HCT116 (cell line): ENCODE measurements around the gene CCND1. TPM values are rescaled to one million over a fixed set of nuclear protein-coding genes. Genes with fewer than 3 reads are reported as not detected.

Source experiments
- ATAC-seq: fragments of 200-7000 bp; cut with Tn5 transposase; 2 replicates; pipeline ENCODE4 v1.9.1; 2020; ENCODE audit warnings: mild to moderate bottlenecking, moderate library complexity
- BruUV-seq: library from RNA; stranded (reverse); fragments of 400-500 nt; replicated peaks from 2 replicates; lab custom pipeline; 2021; lab: Mats Ljungman, UMichigan
- CTCF ChIA-PET: fragments of 300-600 bp; sonication (Branson Sonifier 250); formaldehyde crosslinking; loops from one replicate; lab custom pipeline; 2021; ENCODE audit warnings: antibody characterized with exemption; lab: Charles Lee
- POLR2A ChIA-PET: fragments of 300-600, 350-600 bp; sonication (Branson Sonifier 250); formaldehyde crosslinking; loops from one replicate; lab custom pipeline; 2021; ENCODE audit warnings: antibody characterized with exemption; lab: Charles Lee
- RAD21 ChIA-PET, 2 experiments: fragments of 300-600 bp; sonication (Branson Sonifier 250); formaldehyde crosslinking; loops; one replicate each; lab custom pipeline; 2023; ENCODE audit warnings: low total read pairs in 2 of 2; ENCODE audit not compliant: uncharacterized antibody in 2 of 2, unreplicated experiment in 2 of 2, low non-redundant PET in 1 of 2; lab: Charles Lee
- DNase-seq: peaks from one replicate; pipeline ENCODE4 v3.0.0-alpha.2; 2010; ENCODE audit warnings: low read depth, low spot score
- H2AFZ ChIP-seq: fragments of 200-600 bp; shearing (Covaris generic), sonication (generic); 2 replicates; pipeline ENCODE4 v1.6.1; 2017; ENCODE audit warnings: low read depth, mixed run types, mixed read lengths, antibody characterized with exemption, low read length; ENCODE audit not compliant: poor library complexity, severe bottlenecking
- H3K27ac ChIP-seq: 2 replicates; pipeline ENCODE4 v1.5.1; 2012; ENCODE audit warnings: low read depth, low read length
- H3K27me3 ChIP-seq: fragments of 200-600 bp; sonication (generic); 2 replicates; pipeline ENCODE4 v1.6.1; 2016; ENCODE audit warnings: mixed run types, low read length, mixed read lengths; ENCODE audit not compliant: insufficient read depth
- H3K36me3 ChIP-seq, 2 experiments: fragments of 200-500 bp in 1 of 2; fragments of 200-600 bp in 1 of 2; sonication (Bioruptor generic) in 1 of 2; sonication (generic) in 1 of 2; 2 replicates each; pipeline versions ENCODE4 v1.5.1 to v1.6.1; 2014 to 2016; ENCODE audit warnings: low read length in 2 of 2, inconsistent platforms in 1 of 2, mixed read lengths in 1 of 2, mixed run types in 1 of 2; ENCODE audit not compliant: insufficient read depth in 2 of 2, control insufficient read depth in 1 of 2
- H3K4me1 ChIP-seq, 2 experiments: fragments of 200-600 bp in 1 of 2; sonication (generic) in 1 of 2; 2 replicates each; pipeline versions ENCODE4 v1.5.1 to v1.6.1; 2012 to 2017; ENCODE audit warnings: low read length in 2 of 2, inconsistent platforms in 1 of 2, mild to moderate bottlenecking in 1 of 2, mixed read lengths in 1 of 2, mixed run types in 1 of 2, moderate library complexity in 1 of 2; ENCODE audit not compliant: insufficient read depth in 2 of 2, control insufficient read depth in 1 of 2
- H3K4me2 ChIP-seq: fragments of 200-600 bp; sonication (generic); 2 replicates; pipeline ENCODE4 v1.6.1; 2017; ENCODE audit warnings: mixed run types, low read length, mixed read lengths
- H3K4me3 ChIP-seq, 2 experiments: fragments of 200-600 bp in 1 of 2; sonication (generic) in 1 of 2; replicated peaks in 1 of 2; 2 replicates each; pipeline ENCODE4 v1.5.1; 2011 to 2016; ENCODE audit warnings: low read length in 2 of 2, control low read depth in 1 of 2, low read depth in 1 of 2, mild to moderate bottlenecking in 1 of 2, mixed read lengths in 1 of 2, mixed run types in 1 of 2
- H3K79me2 ChIP-seq: fragments of 200-600 bp; sonication (generic); 2 replicates; pipeline ENCODE4 v1.6.1; 2017; ENCODE audit warnings: mild to moderate bottlenecking, mixed run types, low read length, moderate library complexity, mixed read lengths; ENCODE audit not compliant: insufficient read depth
- H3K9ac ChIP-seq: fragments of 200-600 bp; sonication (generic); 2 replicates; pipeline ENCODE4 v1.6.1; 2016; ENCODE audit warnings: low read length, mixed read lengths
- H3K9me2 ChIP-seq: fragments of 200-600 bp; sonication (generic), shearing (Covaris generic); 2 replicates; pipeline ENCODE4 v1.6.1; 2017; ENCODE audit warnings: mixed run types, mild to moderate bottlenecking, moderate library complexity; ENCODE audit not compliant: insufficient read depth
- H3K9me3 ChIP-seq, 2 experiments: fragments of 200-500 bp in 1 of 2; fragments of 200-600 bp in 1 of 2; sonication (Bioruptor generic) in 1 of 2; sonication (generic) in 1 of 2; 2 replicates each; pipeline ENCODE4 v1.6.1; 2014 to 2017; ENCODE audit warnings: low read length in 2 of 2, mixed read lengths in 2 of 2, inconsistent platforms in 1 of 2, low read depth in 1 of 2, mild to moderate bottlenecking in 1 of 2, mixed run types in 1 of 2, moderate library complexity in 1 of 2; ENCODE audit not compliant: control insufficient read depth in 1 of 2, insufficient read depth in 1 of 2
- H4K20me1 ChIP-seq: fragments of 200-600 bp; sonication (generic), shearing (Covaris generic); 2 replicates; pipeline ENCODE4 v1.6.1; 2017; ENCODE audit warnings: mixed run types, mild to moderate bottlenecking, moderate library complexity; ENCODE audit not compliant: insufficient read depth
- CEBPB ChIP-seq: IDR thresholded peaks from 2 replicates; pipeline ENCODE4 v1.6.1; 2012; ENCODE audit warnings: low read depth
- EGR1 ChIP-seq: IDR thresholded peaks from 2 replicates; pipeline ENCODE4 v1.6.1; 2012; ENCODE audit warnings: low read depth
- ELF1 ChIP-seq: IDR thresholded peaks from 2 replicates; pipeline ENCODE4 v1.6.1; 2012; ENCODE audit warnings: low read depth, borderline replicate concordance
- EZH2 ChIP-seq: fragments of 200-600 bp; sonication (generic); IDR thresholded peaks from 2 replicates; pipeline ENCODE4 v1.6.1; 2017; ENCODE audit warnings: antibody characterized with exemption, mixed run types
- EZH2phosphoT487 ChIP-seq: fragments of 200-600 bp; IDR thresholded peaks from 2 replicates; pipeline ENCODE4 v1.6.1; 2018; ENCODE audit warnings: antibody characterized with exemption, borderline replicate concordance
- FOSL1 ChIP-seq: IDR thresholded peaks from 2 replicates; pipeline ENCODE4 v1.6.1; 2012; ENCODE audit warnings: low read depth
- JUND ChIP-seq: IDR thresholded peaks from 2 replicates; pipeline ENCODE4 v1.6.1; 2012
- RAD21 ChIP-seq: IDR thresholded peaks from 2 replicates; pipeline ENCODE4 v1.6.1; 2012; ENCODE audit warnings: low read depth, mild to moderate bottlenecking
- REST ChIP-seq: IDR thresholded peaks from 2 replicates; pipeline ENCODE4 v1.6.1; 2012; ENCODE audit warnings: low read depth
- SIN3A ChIP-seq: IDR thresholded peaks from 2 replicates; pipeline ENCODE4 v1.6.1; 2012; ENCODE audit warnings: low read depth
- SP1 ChIP-seq: IDR thresholded peaks from 2 replicates; pipeline ENCODE4 v1.6.1; 2012; ENCODE audit warnings: low read depth
- SRF ChIP-seq: IDR thresholded peaks from 2 replicates; pipeline ENCODE4 v1.6.1; 2012; ENCODE audit warnings: low read depth
- TCF7L2 ChIP-seq: IDR thresholded peaks from 2 replicates; pipeline ENCODE4 v1.7.0; 2011; ENCODE audit warnings: borderline replicate concordance, inconsistent platforms; ENCODE audit not compliant: insufficient read depth, insufficient read length; ENCODE audit errors: extremely low read depth
- YY1 ChIP-seq: IDR thresholded peaks from 2 replicates; pipeline ENCODE4 v1.6.1; 2011; ENCODE audit warnings: low read length, low read depth, moderate library complexity, mild to moderate bottlenecking; ENCODE audit not compliant: insufficient replicate concordance; ENCODE audit errors: extremely low read depth
- ZFX ChIP-seq: fragments of 450-650 bp; IDR thresholded peaks from 2 replicates; pipeline ENCODE4 v1.6.1; 2017
- ZNF274 ChIP-seq: fragments of 200-500 bp; sonication (Bioruptor generic); IDR thresholded peaks from 2 replicates; pipeline ENCODE4 v1.6.1; 2014; ENCODE audit warnings: mild to moderate bottlenecking, low read depth, low read length, inconsistent platforms
- intact Hi-C: fragments of 100-400 bp; cut with micrococcal nuclease; formaldehyde crosslinking; loops from 2 replicates; pipeline ENCODE4 v1.10.0; 2022
- total RNA-seq: library from RNA; stranded (reverse); gene quantifications from one replicate; pipeline ENCODE4 v1.2.1, GENCODE V29; 2021; ENCODE audit not compliant: unreplicated experiment
- TF ChIP-seq, protein P1 (sequence below): IDR thresholded peaks from 2 replicates; pipeline ENCODE4 v1.6.1; 2012

CCND1 gene
- total RNA-seq, 1 experiment from 2014 or later = 601 TPM

DNA sequence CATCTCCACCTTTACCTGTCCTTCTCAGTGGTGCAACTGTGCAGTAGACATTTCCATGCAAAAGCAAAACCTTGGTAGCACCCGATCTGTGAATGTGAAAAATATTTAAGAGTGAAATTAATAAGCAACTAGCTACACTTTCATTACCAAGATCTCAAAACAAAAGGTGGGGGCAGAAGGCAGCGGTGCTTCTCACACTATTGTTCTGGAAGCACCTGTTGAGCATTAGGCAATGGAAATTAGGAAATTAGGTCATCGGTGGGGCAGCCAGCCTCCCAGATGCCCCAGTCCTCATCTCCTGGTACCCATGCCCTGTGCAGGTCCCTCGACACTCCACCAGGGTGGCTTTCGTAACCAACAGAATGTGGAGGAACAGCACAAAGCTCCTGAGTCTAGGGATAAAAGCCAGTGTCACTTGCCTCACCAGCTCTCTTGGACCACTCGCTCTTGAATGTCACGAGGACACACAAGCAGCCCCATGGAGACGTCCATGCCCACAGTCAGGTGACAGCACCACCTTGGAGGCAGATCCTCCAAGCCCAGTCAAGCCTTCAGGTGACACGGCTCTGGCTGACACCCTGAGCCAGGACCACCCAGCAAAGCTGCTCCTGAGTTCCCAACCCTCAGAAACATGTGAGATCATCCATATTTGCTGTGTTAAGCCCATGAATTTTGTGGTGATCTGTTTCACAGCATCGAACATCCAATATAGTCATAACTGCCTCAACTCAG is 30.9 kb downstream of the CCND1 start:
- no peaks in the 10 kb centered on the region for H3K27me3 ChIP-seq
- H3K9me2 ChIP-seq = no peaks in the 10 kb centered on the region
- H3K4me2 ChIP-seq = no peak overlapping the region
- H3K27ac ChIP-seq = no peak overlapping the region
- BruUV-seq = no TSS peak
- H3K36me3 ChIP-seq = peaks cover 9 to 25% of the 10 kb centered on the region in 2 experiments; a peak in 2 of 4 replicates
- intact Hi-C loops = loop anchor here (10.0 kb wide), 1 partner anchor 377 kb away; the partner anchor contains the start of gene MYEOV
- CTCF ChIA-PET = interaction anchor here (0.8 to 2.7 kb wide), 2 partner anchors 541 kb away, joined by 3 to 10 read pairs; no protein-coding TSS in a partner anchor
- H3K79me2 ChIP-seq = peaks cover 28% of the 10 kb centered on the region
- RAD21 ChIA-PET = interaction anchor here in 1 of 2 experiments (1.5 kb wide), 1 partner anchor 370 kb away, joined by 4 read pairs; no protein-coding TSS in a partner anchor
- TF ChIP-seq REST (no peak), YY1 (no peak), CEBPB (no peak), SIN3A (no peak), ELF1 (no peak), TCF7L2 (no peak), EZH2 (no peak), EZH2phosphoT487 (no peak), JUND (no peak), SRF (no peak), ZNF274 (no peak), ZFX (no peak), RAD21 (no peak), EGR1 (no peak), SP1 (no peak), FOSL1 (no peak)
- TF ChIP-seq, protein P1, sequence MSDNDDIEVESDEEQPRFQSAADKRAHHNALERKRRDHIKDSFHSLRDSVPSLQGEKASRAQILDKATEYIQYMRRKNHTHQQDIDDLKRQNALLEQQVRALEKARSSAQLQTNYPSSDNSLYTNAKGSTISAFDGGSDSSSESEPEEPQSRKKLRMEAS = no peak
- ATAC-seq (no peak), DNase-seq (no peak)
- no peak overlapping the region for H3K9ac ChIP-seq
- no peak overlapping the region for H2AFZ ChIP-seq
- no peaks in the 10 kb centered on the region for H4K20me1 ChIP-seq
- H3K4me3 ChIP-seq = no peak overlapping the region
- peaks cover 10 to 30% of the 10 kb centered on the region in 2 experiments; a peak in 3 of 4 replicates for H3K4me1 ChIP-seq
- no peaks in the 10 kb centered on the region for H3K9me3 ChIP-seq
- POLR2A ChIA-PET = no interaction called here
